SW480 (cell line): ENCODE measurements around the gene SRCIN1.

Source experiments
- DNase-seq: peaks from one replicate; pipeline ENCODE4 v3.0.0-alpha.2; 2016; ENCODE audit warnings: low spot score

Gene SRCIN1

GRCh38 chr17:38617967-38618760, 12.4 kb upstream of the SRCIN1 start:
- DNase-seq = no peak

DNA sequence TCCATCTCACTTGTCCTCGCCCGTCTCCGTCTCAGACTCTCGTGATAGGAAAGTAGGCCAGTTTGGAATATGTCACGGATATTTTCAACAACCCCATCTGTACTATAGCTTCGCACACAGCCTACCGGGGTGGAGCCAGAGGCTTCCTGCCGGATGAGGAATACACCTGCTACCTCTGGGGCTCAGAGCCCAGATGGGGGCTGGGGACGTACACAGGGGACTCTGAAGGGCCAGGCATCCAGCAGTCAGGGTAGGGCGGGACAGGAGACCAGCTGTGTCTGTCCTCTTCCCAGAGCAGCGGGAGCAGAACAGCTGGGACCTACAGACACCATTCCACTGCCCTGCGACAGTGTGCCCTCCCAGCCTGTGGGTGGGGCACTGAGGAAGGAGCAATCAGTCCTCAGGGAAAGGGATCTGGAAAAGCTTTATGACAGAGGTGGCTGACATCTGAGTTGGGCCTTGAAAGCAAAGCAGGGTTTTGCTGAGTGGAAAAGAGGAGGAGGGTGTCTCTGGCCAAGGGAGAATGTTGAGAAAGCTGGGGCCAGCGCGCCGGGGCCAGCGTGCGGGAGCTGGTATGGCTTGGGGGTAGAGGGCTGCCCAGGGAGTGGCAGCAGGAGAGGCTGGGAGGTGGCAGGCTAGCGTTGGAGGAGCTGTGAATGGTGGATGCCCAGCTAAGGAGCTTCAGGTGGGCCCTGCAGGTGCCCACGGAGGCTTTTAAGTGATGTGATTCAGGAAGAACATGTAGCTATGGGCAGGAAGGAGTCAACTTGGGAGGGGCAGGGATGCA, 11.5 kb upstream of the SRCIN1 start:
- peak; percentile 26 for DNase-seq

DNA sequence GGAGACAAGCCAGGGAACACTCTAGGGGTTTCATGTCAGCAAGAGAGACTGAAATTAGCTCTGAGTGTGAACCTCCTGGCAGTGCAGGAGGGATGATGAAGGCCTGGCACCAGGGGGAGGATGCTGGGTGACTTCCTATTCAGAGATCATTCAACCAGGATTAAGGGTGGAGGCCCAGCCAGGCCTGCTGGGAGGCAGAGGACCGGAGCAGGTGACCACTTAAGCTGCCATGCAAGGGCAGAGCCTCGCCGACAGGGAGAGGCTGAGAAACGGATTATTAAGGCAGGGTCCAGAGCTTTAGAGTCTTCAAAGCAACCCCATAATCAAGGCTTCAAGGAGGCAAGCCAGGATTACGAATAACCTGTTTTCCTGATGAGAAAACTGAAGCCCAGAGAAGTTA, 10.6 kb upstream of the SRCIN1 start:
- DNase-seq = no peak

GRCh38 chr17:38613981-38614779, 8.4 kb upstream of the SRCIN1 start:
- peak; percentile 59 for DNase-seq

DNA sequence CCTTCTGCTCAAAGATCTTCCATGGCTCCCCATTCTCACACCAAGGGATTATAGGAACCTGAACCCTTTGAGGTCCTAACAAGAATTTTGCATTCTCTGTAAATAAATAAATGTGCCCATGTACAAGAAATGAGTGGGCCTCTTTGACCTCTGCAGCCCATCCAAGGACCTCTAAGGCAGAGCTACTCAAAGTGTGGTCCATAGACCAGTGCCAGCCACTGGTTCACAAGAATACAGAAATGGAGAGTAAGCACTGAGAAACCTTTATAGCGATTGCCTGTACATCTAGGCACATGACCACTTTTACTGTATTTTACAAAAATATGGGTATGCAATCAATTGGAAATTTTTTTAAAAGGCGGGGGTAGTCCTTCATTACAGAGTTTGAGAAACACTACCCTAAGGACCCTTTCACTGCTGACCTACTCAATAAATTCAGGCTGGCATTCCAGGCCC, 7.8 kb upstream of the SRCIN1 start:
- DNase-seq = no peak

DNA sequence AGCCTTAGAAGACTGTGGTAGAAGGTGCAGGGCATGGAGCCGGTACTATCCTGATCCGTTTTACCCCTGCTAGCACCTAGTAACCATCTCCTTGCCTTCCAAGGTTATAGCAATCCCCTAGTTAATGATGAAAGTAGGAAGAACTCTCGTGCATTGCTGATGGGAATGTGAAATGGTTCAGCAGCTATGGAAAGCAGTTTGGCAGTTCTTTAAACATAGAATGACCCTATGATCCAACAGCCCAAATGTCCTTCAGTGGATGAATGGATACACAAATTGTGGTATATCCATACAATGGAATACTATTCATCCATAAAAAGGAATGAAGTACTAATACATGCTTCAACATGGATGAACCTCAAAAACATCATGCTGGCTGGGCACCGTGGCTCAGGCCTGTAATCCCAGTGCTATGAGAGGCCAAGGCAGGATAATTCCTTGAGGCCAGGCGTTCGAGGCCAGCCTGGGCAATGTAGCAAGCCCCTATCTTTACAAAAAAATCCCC, 6.2 kb upstream of the SRCIN1 start:
- no peak for DNase-seq

DNA sequence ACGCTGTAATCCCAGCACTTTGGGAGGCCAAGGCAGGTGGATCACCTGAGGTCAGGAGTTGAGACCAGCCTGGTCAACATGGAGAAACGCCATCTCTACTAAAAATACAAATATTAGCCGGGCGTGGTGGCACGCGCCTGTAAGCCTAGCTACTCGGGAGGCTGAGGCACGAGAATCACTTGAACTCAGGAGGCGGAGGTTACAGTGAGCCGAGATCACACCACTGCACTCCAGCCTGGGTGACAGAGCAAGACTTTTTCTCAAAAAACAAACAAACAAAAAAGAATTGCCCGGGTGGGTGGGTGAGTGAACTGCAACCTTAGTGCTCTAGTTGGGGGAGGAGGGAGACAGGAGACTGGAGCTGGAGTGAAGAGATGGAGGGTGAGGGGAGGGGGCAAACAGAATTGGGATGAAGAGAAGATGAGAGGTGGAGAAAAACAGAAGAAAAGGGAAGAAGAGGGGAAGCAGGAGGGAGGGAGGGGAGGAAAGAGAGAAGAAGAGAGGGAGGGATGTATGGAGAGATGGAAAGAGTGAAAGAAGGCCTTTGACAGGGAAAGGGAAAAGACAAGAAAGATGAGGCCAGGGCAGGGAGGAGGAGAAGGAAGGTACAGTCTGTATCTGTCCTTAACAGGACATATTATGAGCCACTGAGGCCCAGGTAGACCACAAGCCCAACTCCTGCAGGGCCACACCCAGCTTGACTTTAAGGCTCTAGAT, 5.5 kb upstream of the SRCIN1 start:
- no peak for DNase-seq

DNA sequence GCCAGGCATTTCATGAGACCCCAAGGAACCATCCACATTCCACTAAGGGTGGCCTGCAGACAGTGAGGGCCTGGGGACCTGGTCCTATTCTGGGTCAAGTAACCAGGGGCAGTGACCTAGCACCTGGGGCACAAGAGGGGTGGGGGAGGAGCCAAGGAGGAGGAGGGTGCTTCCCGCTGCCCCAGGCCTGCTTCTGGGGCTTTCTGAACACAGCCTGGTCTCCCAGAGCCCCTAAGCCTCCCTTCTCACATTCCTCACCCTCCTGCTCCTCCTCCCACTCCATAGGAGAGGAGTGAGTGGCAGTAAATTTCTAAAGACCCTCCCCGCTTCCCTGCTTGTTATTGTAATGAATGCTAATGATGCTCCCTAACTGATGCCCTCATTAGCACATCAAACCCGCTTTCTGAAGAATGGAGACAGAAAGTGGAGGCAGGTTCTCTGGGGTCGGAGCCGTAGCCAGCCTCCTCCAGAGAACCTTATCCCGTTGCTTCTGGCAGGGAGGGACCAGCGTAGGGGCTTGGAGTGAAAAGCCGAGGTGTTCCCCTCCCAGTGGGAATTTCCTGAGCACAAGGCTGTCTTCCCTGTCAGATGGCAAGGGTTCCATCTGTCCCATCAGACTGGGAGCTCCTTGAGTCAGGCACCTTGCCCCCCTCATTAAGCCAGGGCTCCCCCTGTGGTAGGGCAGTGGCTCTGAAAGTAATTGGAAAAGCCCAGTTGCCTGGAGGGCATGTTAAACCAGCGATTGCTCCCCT, 3.7 kb upstream of the SRCIN1 start:
- DNase-seq = no peak

DNA sequence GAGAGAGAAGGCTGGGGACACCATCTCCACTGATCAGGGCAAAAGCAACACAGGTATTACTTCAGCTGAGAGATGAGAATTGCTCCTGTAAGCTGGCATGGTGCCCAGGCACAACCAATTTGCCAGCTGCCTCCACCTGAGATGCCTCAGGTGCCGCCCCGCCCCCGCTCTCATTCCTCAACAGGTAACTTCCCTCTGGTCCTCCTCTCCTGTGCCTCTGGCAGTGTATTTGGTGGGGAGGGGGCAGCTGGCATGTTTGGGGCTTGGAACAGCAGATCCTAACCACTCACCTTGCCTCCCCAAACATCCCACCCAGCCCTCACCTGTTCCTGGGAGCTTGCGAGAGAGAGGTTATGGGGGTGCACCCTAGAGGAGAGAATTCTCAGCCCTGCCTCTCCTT, 2.9 kb upstream of the SRCIN1 start:
- DNase-seq = no peak

GRCh38 chr17:38606646-38607611, 1.2 kb upstream of the SRCIN1 start:
- DNase-seq = no peak

- peak; percentile 41 for DNase-seq
These were observed 326 bp downstream of the SRCIN1 start for GRCh38 chr17:38605411-38605840.

DNA sequence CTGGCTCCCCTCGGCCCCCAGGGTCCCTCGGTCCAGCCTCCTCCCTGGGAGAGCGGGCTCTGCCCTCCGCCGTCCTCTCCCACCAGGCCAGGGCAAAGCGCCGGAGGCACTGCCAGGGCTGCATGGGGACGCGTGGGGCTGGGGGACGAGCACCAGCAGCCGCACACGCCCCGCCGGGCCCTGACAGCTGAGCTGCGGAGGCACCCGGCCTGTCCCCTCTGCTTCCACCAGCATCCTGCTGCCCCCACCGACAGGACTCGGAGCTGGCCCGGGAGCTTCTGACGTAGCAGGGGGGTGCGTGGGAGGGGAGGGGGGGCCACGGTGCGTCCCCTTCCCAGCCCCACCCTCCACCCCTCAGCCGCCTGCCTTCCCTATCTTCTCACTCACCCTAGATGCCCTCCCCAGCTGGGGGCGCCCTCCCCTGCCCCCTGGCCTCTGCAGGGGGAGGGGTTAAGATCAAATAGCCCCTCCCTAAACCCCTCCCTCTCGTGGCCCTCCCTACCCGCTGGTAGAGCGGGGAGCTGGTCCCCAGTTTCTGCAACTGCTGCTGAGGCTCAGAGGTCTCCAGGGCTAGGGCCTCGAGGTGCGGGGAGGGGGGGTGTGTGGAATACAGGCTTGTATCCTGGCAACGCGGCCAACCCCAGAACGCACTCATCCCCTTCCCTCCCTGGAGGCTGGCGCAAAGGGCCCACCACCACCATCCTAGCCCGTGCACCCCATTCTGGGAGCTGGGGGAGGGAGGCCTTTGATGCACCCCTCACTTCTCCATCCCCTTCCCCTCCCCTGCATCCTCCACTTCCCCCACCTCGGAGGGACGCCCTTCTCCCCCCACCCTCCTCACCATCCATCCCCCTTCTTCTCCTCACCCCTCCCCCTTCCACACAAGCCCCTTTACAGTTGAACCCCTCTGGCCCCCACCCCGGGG, 1.0 kb downstream of the SRCIN1 start:
- DNase-seq = peak; percentile 35

- DNase-seq = no peak
These were observed 1.8 kb downstream of the SRCIN1 start for GRCh38 chr17:38603786-38604478.

DNA sequence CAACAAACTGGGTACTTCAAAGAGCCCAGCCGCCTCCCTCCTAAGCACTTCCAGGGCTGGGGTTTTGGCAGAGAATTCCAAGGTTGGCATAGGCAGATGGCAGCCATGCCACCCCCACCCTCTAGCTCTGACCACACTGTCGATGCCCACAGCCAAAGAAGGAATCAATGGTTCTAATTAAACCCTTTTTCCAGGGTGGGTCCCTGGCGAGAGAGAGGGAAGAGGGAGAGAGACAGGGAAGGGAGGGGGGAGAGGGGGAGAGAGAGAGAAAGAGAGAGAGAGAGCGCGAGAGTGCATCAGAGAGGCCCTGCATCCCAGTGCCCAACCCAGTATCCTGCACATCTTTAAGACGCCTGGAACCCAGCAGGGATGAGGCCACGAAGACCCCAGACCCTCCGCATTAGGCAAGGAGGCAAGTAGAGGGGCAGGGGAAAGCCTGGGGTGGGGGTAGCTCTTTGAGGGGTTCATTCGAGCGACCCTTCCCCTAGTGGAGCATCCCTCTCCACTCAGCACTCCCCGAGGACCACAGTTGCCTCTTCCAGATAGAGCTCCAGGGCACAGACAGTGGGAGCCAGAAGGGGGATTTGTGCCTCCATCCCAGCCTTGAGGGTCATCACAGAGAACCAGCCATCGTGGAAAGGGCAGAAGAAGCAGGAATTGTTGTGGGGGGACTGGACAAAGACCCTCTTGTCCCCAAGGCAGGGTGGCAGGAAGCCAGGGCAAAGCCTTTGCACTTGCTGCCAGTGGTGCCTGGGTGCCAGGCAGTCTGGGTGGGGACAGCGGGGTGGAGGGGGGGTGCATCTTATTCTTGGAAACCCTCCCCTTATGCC, 2.6 kb downstream of the SRCIN1 start:
- no peak for DNase-seq

DNA sequence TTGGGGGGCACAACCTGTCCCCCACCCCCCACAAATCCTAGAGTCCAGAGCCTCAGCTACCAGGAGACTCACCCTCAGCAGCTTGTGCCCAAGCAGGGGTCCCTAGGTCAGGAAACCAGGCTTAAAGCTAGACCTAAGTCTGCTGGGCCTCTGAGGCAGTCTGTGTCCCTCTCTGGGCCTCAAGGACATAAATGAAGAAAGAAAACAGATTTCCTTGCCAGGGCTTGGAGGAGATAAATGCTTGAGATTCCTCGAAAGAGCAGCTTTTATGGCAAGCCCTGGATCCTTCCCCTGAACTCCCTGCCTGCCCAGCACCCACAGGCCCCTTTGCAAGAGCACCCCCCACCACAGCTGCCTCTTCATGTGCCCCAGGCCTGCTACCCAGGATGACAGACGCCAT, 3.3 kb downstream of the SRCIN1 start:
- no peak for DNase-seq

- peak; percentile 22 for DNase-seq
These were observed 4.0 kb downstream of the SRCIN1 start for GRCh38 chr17:38601539-38602351.
